IPS DF 6.9 (cell line): ENCODE data around the gene RPH3AL.

Source experiments
- DNase-seq: peaks from one replicate; pipeline ENCODE4 v3.0.0-alpha.2; 2013; ENCODE audit warnings: low read depth, low spot score
- H3K27ac ChIP-seq: one replicate; pipeline ENCODE4 v1.5.1; 2013; ENCODE audit warnings: low read length, control low read depth
- H3K27me3 ChIP-seq: 2 replicates; pipeline ENCODE4 v1.6.1; 2013; ENCODE audit warnings: mild to moderate bottlenecking, low read length; ENCODE audit not compliant: control insufficient read depth, insufficient read depth
- H3K36me3 ChIP-seq: 2 replicates; pipeline ENCODE4 v1.6.1; 2013; ENCODE audit warnings: low read length; ENCODE audit not compliant: control insufficient read depth, insufficient read depth
- H3K4me1 ChIP-seq: 2 replicates; pipeline ENCODE4 v1.6.1; 2013; ENCODE audit warnings: low read length; ENCODE audit not compliant: control insufficient read depth, insufficient read depth
- H3K4me3 ChIP-seq: 2 replicates; pipeline ENCODE4 v1.5.1; 2013; ENCODE audit warnings: mild to moderate bottlenecking, low read length
- H3K9me3 ChIP-seq: 2 replicates; pipeline ENCODE4 v1.6.1; 2013; ENCODE audit warnings: low read length, inconsistent platforms; ENCODE audit not compliant: control insufficient read depth, insufficient read depth
- WGBS: extraction: QIAGEN DNeasy Blood & Tissue Kit; methylation state at CpG from one replicate; pipeline ENCODE4 v1.1.7; 2013; ENCODE audit warnings: mixed read lengths, missing lambda C conversion rate; ENCODE audit not compliant: insufficient read length, insufficient coverage; 5-methylcytosine and 5-hydroxymethylcytosine counted together

The RPH3AL gene

DNA sequence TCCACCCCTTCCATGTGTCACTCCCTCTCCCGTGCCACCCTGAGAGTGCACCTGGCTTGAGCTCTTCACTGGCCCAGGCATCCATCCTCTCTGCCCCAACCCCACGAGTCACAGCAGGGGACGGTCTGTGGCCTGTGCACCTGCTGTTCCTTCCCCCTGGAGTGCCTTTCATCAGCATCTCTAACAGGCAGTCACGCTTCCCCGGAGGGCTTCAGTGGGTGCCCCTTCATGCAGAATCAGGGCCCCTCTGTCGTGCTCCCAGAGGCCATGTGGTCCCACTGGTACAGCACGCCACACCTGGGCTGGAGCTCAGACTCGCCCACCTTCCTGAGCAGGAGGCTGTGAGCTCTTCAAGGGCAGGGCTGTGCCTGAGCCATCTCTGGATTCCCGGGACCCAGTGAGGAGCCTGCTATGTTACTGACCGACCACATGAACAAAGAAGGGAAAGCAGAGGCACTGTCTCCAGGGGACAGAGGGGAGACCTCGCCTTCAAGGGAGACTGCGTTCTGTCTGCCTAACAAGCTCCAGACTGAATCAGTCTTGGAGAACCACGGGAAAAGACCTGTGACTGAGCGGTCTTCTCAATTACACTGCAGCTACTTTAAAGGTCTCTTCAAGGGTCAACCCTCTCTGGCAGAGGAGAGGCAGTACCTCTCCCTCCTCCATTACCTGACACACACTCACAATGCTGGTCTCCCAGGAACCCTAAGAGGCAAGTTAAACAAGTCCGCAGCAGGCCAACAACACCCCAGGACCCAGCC is 92.4 kb downstream of the RPH3AL start:
- no CpG with 5 or more reads among the region's 15 CpGs for WGBS
- no peaks in the 10 kb centered on the region for H3K27me3 ChIP-seq
- no peak overlapping the region for H3K27ac ChIP-seq
- no peak for DNase-seq
- no peaks in the 10 kb centered on the region for H3K36me3 ChIP-seq
- no peaks in the 10 kb centered on the region for H3K9me3 ChIP-seq
- H3K4me3 ChIP-seq: no peak overlapping the region
- H3K4me1 ChIP-seq: peaks cover 12% of the 10 kb centered on the region

GRCh38 chr17:259341-259976 is 93.1 kb downstream of the RPH3AL start:
- Histone ChIP-seq H3K4me3 (no peak overlapping the region), H3K4me1 (peaks cover 12% of the 10 kb centered on the region), H3K36me3 (no peaks in the 10 kb centered on the region), H3K27ac (no peak overlapping the region), H3K9me3 (no peaks in the 10 kb centered on the region), H3K27me3 (no peaks in the 10 kb centered on the region)
- no CpG with 5 or more reads among the region's 22 CpGs for WGBS
- no peak for DNase-seq

- no CpG with 5 or more reads among the region's 12 CpGs for WGBS
- no peak for DNase-seq
These were observed 93.7 kb downstream of the RPH3AL start for GRCh38 chr17:258906-259305.

DNA sequence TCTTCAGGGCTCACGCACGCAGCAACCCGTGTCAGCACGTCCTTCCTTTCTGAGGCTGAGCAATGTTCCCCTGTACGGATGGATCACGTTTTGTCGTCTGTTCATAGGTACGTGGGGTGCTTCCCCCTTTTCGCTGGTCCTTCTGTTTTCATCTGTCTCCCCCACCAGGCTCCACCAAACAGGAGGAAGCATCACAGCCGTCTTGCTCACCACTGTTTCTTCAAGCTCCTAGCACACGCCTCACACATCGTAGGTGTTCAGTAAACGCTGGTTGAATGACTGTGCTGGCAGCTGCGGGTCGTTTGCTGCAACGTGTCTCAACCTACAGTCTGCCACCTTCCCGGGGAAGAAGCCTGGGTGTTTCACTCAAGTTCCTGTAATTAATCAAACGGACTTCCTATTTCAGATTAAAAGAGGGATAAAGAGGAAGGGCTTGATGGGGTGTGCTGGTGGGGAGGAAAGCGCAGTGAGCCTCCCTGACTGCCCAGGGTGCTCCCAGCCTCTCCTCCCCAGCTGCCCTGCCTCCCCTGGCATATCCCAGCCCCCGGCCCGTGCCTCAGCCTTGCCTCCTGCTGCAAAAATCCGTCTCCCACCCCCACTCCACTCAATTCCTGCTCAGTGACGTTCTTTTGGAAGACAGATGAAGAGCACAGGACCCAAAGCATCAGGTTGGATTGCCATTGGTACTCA is 94.4 kb downstream of the RPH3AL start:
- no peaks in the 10 kb centered on the region for H3K9me3 ChIP-seq
- H3K4me1 ChIP-seq: peaks cover 12% of the 10 kb centered on the region
- no peaks in the 10 kb centered on the region for H3K36me3 ChIP-seq
- no peak overlapping the region for H3K4me3 ChIP-seq
- no peak for DNase-seq
- no peak overlapping the region for H3K27ac ChIP-seq
- no peaks in the 10 kb centered on the region for H3K27me3 ChIP-seq
- WGBS: no CpG with 5 or more reads among the region's 23 CpGs

More at GRCh38 chr17:258906-259305, 93.7 kb downstream of the RPH3AL start:
- Histone ChIP-seq H3K4me1 (peaks cover 12% of the 10 kb centered on the region), H3K9me3 (no peaks in the 10 kb centered on the region), H3K27ac (no peak overlapping the region), H3K4me3 (no peak overlapping the region), H3K36me3 (no peaks in the 10 kb centered on the region), H3K27me3 (no peaks in the 10 kb centered on the region)

DNA sequence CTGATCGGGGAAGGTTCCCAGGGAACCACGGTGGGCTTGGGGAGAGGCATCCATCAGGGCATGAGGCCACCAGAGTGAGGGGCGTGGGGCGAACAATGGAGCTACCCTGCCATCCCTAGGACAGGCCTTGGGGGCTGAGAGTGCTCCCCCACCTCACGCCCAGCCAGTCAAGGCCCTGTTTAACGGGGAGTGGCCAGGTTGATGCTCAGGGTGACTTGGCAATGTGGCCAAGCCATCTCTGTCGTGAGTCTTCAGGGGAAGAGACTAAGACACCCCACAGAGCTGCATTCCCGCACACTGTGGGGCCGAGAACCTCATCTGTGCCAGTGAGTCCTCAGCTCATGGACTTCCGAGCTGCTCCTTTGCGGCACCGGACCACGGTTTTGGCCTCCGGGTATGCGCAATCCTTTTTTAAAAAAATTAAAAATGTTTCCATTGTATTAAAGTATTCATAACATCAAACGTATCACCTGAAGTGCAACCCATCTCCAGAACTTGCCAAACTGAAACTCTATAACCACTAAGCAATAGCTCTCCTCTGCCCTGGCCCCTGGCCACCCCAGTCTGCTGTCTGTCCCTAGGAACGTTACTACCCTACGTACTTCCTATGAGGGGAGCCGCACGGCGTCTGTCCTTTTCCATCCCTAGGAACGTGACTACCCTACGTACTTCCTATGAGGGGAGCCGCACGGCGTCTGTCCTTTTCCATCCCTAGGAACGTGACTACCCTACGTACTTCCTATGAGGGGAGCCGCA is 99.3 kb downstream of the RPH3AL start:
- Histone ChIP-seq H3K36me3 (no peaks in the 10 kb centered on the region), H3K4me3 (no peak overlapping the region), H3K27ac (no peak overlapping the region), H3K9me3 (no peaks in the 10 kb centered on the region), H3K4me1 (no peaks in the 10 kb centered on the region), H3K27me3 (no peaks in the 10 kb centered on the region)
- no peak for DNase-seq
- no CpG with 5 or more reads among the region's 29 CpGs for WGBS

GRCh38 chr17:252456-252855 is 100.2 kb downstream of the RPH3AL start:
- Histone ChIP-seq H3K27me3 (no peaks in the 10 kb centered on the region), H3K4me3 (no peak overlapping the region), H3K36me3 (no peaks in the 10 kb centered on the region), H3K9me3 (no peaks in the 10 kb centered on the region), H3K27ac (no peak overlapping the region), H3K4me1 (no peaks in the 10 kb centered on the region)
- no peak for DNase-seq
- no CpG with 5 or more reads among the region's 13 CpGs for WGBS

DNA sequence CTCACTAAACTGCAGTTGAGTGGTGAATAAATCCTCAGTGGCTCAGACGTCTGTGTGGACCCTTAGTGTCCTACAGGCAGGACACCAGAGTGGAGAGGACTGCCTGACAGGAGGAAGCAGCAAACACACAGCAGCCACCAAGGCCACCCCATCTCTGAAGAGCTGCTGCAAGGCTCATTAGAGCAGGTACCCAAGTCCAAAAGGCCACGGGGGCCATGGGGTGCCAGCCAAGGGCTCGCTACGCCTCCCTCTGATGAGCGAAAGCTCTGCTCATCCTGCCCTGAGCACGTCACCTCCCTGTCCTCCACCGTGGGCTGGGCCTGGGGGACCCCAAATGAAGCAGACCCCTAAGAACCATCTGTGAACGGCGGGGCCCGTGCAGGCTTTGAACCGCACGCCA is 101.1 kb downstream of the RPH3AL start:
- Histone ChIP-seq H3K4me3 (no peak overlapping the region), H3K4me1 (no peaks in the 10 kb centered on the region), H3K9me3 (no peaks in the 10 kb centered on the region), H3K27ac (no peak overlapping the region), H3K36me3 (no peaks in the 10 kb centered on the region), H3K27me3 (no peaks in the 10 kb centered on the region)
- no CpG with 5 or more reads among the region's 12 CpGs for WGBS
- DNase-seq: no peak

DNA sequence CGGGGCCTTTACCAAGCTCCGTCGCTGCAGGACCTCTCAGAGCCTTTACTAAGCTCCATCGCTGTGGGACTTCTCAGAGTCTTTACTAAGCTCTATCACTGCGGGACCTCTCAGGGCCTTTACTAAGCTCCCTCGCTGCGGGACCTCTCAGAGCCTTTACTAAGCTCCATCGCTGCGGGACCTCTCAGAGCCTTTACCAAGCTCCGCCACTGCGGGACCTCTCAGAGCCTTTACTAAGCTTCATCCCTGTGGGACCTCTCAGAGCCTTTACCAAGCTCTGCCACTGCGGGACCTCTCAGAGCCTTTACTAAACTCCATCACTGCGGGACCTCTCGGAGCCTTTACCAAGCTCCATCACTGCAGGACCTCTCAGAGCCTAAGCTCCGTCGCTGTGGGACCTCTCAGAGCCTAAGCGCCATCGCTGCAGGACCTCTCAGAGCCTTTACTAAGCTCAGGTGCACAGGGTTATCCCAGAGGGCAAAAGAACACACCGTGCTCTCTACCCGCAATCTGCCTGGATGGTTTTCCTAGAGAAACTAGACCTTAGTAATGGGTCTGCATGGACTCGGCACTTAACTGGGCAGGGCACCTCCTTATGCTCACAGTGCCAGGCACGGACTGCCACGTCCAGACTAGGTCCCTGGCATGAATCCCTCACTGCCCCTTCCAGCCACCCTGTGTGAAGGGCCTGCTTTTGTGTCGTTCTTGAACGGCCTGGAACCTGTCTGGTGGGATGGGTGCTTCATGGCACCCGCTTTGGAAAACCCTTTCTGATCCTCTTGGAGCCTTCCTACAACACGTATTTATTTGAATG is 101.9 kb downstream of the RPH3AL start:
- Histone ChIP-seq H3K27me3 (no peaks in the 10 kb centered on the region), H3K27ac (no peak overlapping the region), H3K36me3 (no peaks in the 10 kb centered on the region), H3K4me3 (no peak overlapping the region), H3K4me1 (no peaks in the 10 kb centered on the region), H3K9me3 (no peaks in the 10 kb centered on the region)
- no CpG with 5 or more reads among the region's 27 CpGs for WGBS
- DNase-seq: no peak

- Histone ChIP-seq H3K4me1 (no peaks in the 10 kb centered on the region), H3K4me3 (no peak overlapping the region), H3K27ac (no peak overlapping the region), H3K27me3 (no peaks in the 10 kb centered on the region), H3K9me3 (no peaks in the 10 kb centered on the region), H3K36me3 (no peaks in the 10 kb centered on the region)
- no CpG with 5 or more reads among the region's 24 CpGs for WGBS
- no peak for DNase-seq
These were observed 103.2 kb downstream of the RPH3AL start for GRCh38 chr17:249236-249993.
